Endothelial cell of umbilical vein (primary cell): Measurements from ENCODE around the gene HHATL. TPM values are rescaled to one million over a fixed set of nuclear protein-coding genes. Genes with fewer than 3 reads are reported as not detected.

Experiments used
- BruUV-seq: library from RNA; stranded (reverse); fragments of 400-500 nt; replicated peaks from 2 replicates; lab custom pipeline; 2021; lab: Mats Ljungman, UMichigan
- CTCF ChIA-PET: fragments of 300-600, 350-600 bp; sonication (Branson Sonifier 250); formaldehyde crosslinking; loops from one replicate; lab custom pipeline; 2021; ENCODE audit warnings: antibody characterized with exemption, inconsistent platforms; lab: Charles Lee
- POLR2A ChIA-PET: fragments of 300-600, 350-600 bp; sonication (Branson Sonifier 250); formaldehyde crosslinking; loops from one replicate; lab custom pipeline; 2021; ENCODE audit warnings: antibody characterized with exemption, inconsistent platforms; lab: Charles Lee
- DNase-seq: peaks from one replicate; pipeline ENCODE4 v3.0.0-alpha.2; 2011; ENCODE audit warnings: low read depth, low spot score
- FAIRE-seq: peaks from 2 replicates; lab custom pipeline; 2011; peaks lifted over from hg19 to GRCh38; lab: Jason Lieb, UNC
- H2AFZ ChIP-seq: 2 replicates; pipeline ENCODE4 v1.6.0; 2012; ENCODE audit warnings: low read depth, low read length, control low read depth, inconsistent platforms
- H3K27ac ChIP-seq: 2 replicates; pipeline ENCODE4 v1.5.1; 2011; ENCODE audit warnings: low read depth, mild to moderate bottlenecking, control low read depth, low read length, moderate library complexity; ENCODE audit not compliant: insufficient read depth
- H3K27me3 ChIP-seq, 2 experiments: 2 replicates each; pipeline versions ENCODE4 v1.6.0 to v1.6.1; 2011; ENCODE audit warnings: low read length in 2 of 2, mixed read lengths in 1 of 2; ENCODE audit not compliant: control insufficient read depth in 2 of 2, insufficient read depth in 2 of 2
- H3K36me3 ChIP-seq, 2 experiments: 2 replicates in 1 of 2; 3 replicates in 1 of 2; pipeline ENCODE4 v1.5.1; 2011; ENCODE audit warnings: low read length in 2 of 2, mild to moderate bottlenecking in 1 of 2, moderate library complexity in 1 of 2; ENCODE audit not compliant: control insufficient read depth in 2 of 2, insufficient read depth in 2 of 2; ENCODE audit errors: extremely low read depth in 1 of 2
- H3K4me1 ChIP-seq: 3 replicates; pipeline ENCODE4 v1.5.1; 2011; ENCODE audit warnings: mild to moderate bottlenecking, low read length; ENCODE audit not compliant: control insufficient read depth, insufficient read depth; ENCODE audit errors: extremely low read depth
- H3K4me2 ChIP-seq: 2 replicates; pipeline ENCODE4 v1.6.1; 2011; ENCODE audit warnings: low read length, control low read depth, mixed read lengths; ENCODE audit not compliant: insufficient read depth
- H3K4me3 ChIP-seq, 3 experiments: fragments of 200-600 bp in 1 of 3; sonication (generic), shearing (Covaris generic) in 1 of 3; replicated peaks in 1 of 3; 2 replicates each; pipeline ENCODE4 v1.5.1; 2011 to 2016; ENCODE audit warnings: control low read depth in 3 of 3, low read length in 3 of 3, mild to moderate bottlenecking in 2 of 3, inconsistent platforms in 1 of 3, low read depth in 1 of 3, moderate library complexity in 1 of 3; ENCODE audit not compliant: insufficient read depth in 1 of 3
- H3K79me2 ChIP-seq: 2 replicates; pipeline ENCODE4 v1.6.0; 2012; ENCODE audit warnings: low read length, inconsistent platforms; ENCODE audit not compliant: control insufficient read depth, insufficient read depth
- H3K9ac ChIP-seq: replicated peaks from 2 replicates; pipeline ENCODE3; 2011; ENCODE audit warnings: low read length, control low read depth; ENCODE audit not compliant: insufficient read depth; ENCODE audit errors: extremely low read depth
- H3K9me1 ChIP-seq: replicated peaks from 3 replicates; pipeline ENCODE4 v1.6.0; 2011; ENCODE audit warnings: mild to moderate bottlenecking, low read length; ENCODE audit not compliant: control insufficient read depth, insufficient read depth; ENCODE audit errors: extremely low read depth
- H3K9me3 ChIP-seq: replicated peaks from 2 replicates; pipeline ENCODE4 v1.5.1; 2012; ENCODE audit warnings: low read length, inconsistent platforms; ENCODE audit not compliant: control insufficient read depth, insufficient read depth
- H4K20me1 ChIP-seq: replicated peaks from 2 replicates; pipeline ENCODE3; 2011; ENCODE audit warnings: mild to moderate bottlenecking, low read length; ENCODE audit not compliant: control insufficient read depth, insufficient read depth; ENCODE audit errors: extremely low read depth
- EZH2 ChIP-seq: IDR thresholded peaks from 2 replicates; pipeline ENCODE4 v1.6.1; 2012; ENCODE audit warnings: borderline replicate concordance, low read depth, mild to moderate bottlenecking, moderate library complexity, low read length, inconsistent platforms; ENCODE audit not compliant: severe bottlenecking
- FOS ChIP-seq: IDR thresholded peaks from 2 replicates; pipeline ENCODE4 v1.6.1; 2011; ENCODE audit warnings: mild to moderate bottlenecking, low read length, moderate library complexity, borderline replicate concordance; ENCODE audit not compliant: insufficient read depth
- GATA2 ChIP-seq: IDR thresholded peaks from 2 replicates; pipeline ENCODE4 v1.7.0; 2011; ENCODE audit warnings: low read depth, mild to moderate bottlenecking, moderate library complexity, mixed read lengths, low read length; ENCODE audit not compliant: insufficient read length, insufficient read depth
- JUN ChIP-seq: IDR thresholded peaks from 2 replicates; pipeline ENCODE4 v1.6.1; 2011; ENCODE audit warnings: borderline replicate concordance, low read depth; ENCODE audit not compliant: insufficient read length, insufficient read depth
- MYC ChIP-seq: IDR thresholded peaks from one replicate; pipeline ENCODE4 v1.6.1; 2011; ENCODE audit warnings: mild to moderate bottlenecking, low read depth, low read length
- POLR2A ChIP-seq: IDR thresholded peaks from 2 replicates; pipeline ENCODE4 v1.6.1; 2012; ENCODE audit warnings: low read depth, mild to moderate bottlenecking, control low read depth, low read length
- POLR2AphosphoS5 ChIP-seq: IDR thresholded peaks from 2 replicates; pipeline ENCODE4 v1.6.1; 2012; ENCODE audit warnings: low read depth, mild to moderate bottlenecking, control low read depth, low read length, moderate library complexity; ENCODE audit not compliant: insufficient read depth
- dilution Hi-C: fragments of 300-500 bp; cut with MboI; formaldehyde crosslinking; loops from one replicate; pipeline ENCODE4 v1.15.0; 2019; ENCODE audit warnings: low sequenced_read_pairs; ENCODE audit not compliant: extremely low pct_ligation_motif_present
- intact Hi-C: fragments of 100-400 bp; cut with micrococcal nuclease; formaldehyde crosslinking; loops from one replicate; pipeline ENCODE4 v1.10.0; 2022
- polyA plus RNA-seq, 4 experiments: library from polyadenylated mRNA; depleted of rRNA in 3 of 4; stranded (reverse) in 3 of 4; unstranded in 1 of 4; fragments of >200 nt; gene quantifications; 2 replicates each; pipeline versions ENCODE4 v1.2.1 to v1.2.3, GENCODE V29; 2011 to 2012; ENCODE audit warnings: missing spikeins in 1 of 4
- total RNA-seq: library from RNA; stranded (reverse); gene quantifications from 2 replicates; pipeline ENCODE4 v1.2.3, GENCODE V29; 2021
- TF ChIP-seq, protein P1 (sequence below): IDR thresholded peaks from 2 replicates; pipeline ENCODE4 v1.6.1; 2011; ENCODE audit not compliant: insufficient read depth, insufficient read length
- TF ChIP-seq, protein P2 (sequence below), 2 donors: IDR thresholded peaks; 1 replicate in 1 of 2; 2 replicates in 1 of 2; pipeline ENCODE4 v1.5.1; 2011; ENCODE audit warnings: low read length in 2 of 2, mild to moderate bottlenecking in 2 of 2, moderate library complexity in 2 of 2, control low read depth in 1 of 2, inconsistent platforms in 1 of 2, low read depth in 1 of 2; ENCODE audit not compliant: insufficient read depth in 1 of 2; ENCODE audit errors: extremely low read depth in 1 of 2

HHATL gene
- total and polyA plus RNA-seq, 2 donors (not counting 3 experiments of a cell fraction or from before 2014, with no cell fraction given), result not detected

DNA sequence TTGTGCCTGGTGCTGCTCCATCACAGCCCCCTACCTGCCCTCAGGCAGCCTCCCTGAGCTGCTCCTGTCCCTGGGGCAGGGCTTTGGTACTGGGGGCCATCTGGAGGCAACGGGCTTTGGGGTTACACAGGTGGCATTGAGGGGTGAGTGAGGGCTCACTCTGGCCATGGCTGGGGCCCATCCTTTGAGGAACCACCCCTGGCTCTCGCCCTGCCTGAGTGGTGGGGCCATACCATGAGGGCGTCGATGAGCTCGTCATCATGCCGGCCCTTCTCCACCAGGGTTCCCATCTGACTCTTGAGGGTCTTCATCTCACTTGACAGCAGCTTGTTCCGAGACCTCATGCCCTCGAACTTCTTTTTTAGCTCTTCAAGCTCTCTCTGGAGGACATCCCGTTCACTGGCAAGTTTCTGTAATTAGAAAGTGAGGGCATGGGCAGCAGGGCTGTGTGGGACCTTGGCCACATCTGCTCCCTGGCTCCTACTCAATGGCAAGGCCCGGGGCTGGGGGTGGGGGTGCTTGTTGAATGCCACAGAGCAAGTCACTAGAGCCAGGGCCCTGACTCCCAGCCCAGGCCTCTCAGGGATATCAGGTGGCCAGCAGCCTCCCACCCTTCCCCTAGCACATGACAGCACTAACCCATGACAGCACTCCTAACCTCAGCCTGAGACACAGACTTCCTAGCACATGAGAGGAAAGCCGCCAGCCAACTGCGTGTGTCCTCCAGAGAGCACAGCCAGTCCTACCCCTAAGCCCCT lies 37.0 kb upstream of the HHATL start:
- H3K4me1 ChIP-seq, result no peaks in the 10 kb centered on the region

More for the DNA sequence above, 37.0 kb upstream of the HHATL start:
- Histone ChIP-seq H3K9ac (no peak overlapping the region), H3K79me2 (no peaks in the 10 kb centered on the region), H3K9me3 (no peaks in the 10 kb centered on the region), H3K27ac (no peak overlapping the region), H4K20me1 (no peaks in the 10 kb centered on the region), H3K36me3 (no peaks in the 10 kb centered on the region), H3K4me3 (no peak overlapping the region), H3K27me3 (no peaks in the 10 kb centered on the region), H3K9me1 (no peaks in the 10 kb centered on the region), H3K4me2 (no peak overlapping the region), H2AFZ (no peak overlapping the region)
- POLR2A ChIA-PET, result no interaction called here
- FAIRE-seq (no peak), DNase-seq (no peak)
- dilution Hi-C loops (no loop called here), intact Hi-C loops (no loop called here)
- no TSS peak for BruUV-seq
- TF ChIP-seq POLR2AphosphoS5, result no peak
- no peak for TF ChIP-seq FOS
- no peak for TF ChIP-seq MYC
- no peak for TF ChIP-seq GATA2
- no peak for TF ChIP-seq JUN
- TF ChIP-seq, protein P1, sequence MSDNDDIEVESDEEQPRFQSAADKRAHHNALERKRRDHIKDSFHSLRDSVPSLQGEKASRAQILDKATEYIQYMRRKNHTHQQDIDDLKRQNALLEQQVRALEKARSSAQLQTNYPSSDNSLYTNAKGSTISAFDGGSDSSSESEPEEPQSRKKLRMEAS, result no peak
- no peak for TF ChIP-seq EZH2
- TF ChIP-seq, protein P2, sequence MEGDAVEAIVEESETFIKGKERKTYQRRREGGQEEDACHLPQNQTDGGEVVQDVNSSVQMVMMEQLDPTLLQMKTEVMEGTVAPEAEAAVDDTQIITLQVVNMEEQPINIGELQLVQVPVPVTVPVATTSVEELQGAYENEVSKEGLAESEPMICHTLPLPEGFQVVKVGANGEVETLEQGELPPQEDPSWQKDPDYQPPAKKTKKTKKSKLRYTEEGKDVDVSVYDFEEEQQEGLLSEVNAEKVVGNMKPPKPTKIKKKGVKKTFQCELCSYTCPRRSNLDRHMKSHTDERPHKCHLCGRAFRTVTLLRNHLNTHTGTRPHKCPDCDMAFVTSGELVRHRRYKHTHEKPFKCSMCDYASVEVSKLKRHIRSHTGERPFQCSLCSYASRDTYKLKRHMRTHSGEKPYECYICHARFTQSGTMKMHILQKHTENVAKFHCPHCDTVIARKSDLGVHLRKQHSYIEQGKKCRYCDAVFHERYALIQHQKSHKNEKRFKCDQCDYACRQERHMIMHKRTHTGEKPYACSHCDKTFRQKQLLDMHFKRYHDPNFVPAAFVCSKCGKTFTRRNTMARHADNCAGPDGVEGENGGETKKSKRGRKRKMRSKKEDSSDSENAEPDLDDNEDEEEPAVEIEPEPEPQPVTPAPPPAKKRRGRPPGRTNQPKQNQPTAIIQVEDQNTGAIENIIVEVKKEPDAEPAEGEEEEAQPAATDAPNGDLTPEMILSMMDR (IDR thresholded peaks at IDR 0.05; ENCODE audit: extremely low read depth in 1 of 2, insufficient read depth in 1 of 2, low read depth in 1 of 2, low read length in 2 of 2), result no peak
- TF ChIP-seq POLR2A, result no peak
- CTCF ChIA-PET, result interaction anchor here (1.6 kb wide), 1 partner anchor 10 kb away, joined by 3 read pairs; no protein-coding TSS in a partner anchor
